ENCODE data around the gene SPATA31A3.
"Not testable (repeated sequence)": the region's sequence is repeated elsewhere in the genome, so short reads cannot be mapped to it uniquely, and the experiment has no call there.

SPATA31A3 gene

DNA sequence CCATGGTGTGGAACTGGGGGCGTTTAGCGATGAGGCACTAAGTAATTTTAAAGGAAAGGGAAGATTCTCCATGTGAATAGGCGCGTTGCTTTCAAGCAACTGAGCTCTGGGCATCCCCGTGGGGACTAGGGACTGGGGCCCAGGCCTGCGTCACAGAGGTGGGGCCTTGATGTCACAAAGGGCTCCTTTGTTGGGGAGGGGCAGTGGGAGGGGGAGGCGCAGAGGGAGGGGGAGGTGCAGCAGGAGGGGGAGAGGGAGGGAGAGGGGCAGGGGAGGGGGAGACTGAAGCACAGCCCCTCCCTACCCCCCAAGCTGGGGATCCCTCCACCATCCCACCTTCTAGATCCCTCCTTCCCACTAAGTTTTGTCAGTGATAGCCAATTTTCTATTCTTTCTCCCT, at the start of gene SPATA31A3:
SPATA31A3 (minus strand) TSS at position 101 of the 400 bp plus-strand sequence; CDS start at position 72, 29 bp downstream.
- DNase-seq, result not testable (repeated sequence)

DNA sequence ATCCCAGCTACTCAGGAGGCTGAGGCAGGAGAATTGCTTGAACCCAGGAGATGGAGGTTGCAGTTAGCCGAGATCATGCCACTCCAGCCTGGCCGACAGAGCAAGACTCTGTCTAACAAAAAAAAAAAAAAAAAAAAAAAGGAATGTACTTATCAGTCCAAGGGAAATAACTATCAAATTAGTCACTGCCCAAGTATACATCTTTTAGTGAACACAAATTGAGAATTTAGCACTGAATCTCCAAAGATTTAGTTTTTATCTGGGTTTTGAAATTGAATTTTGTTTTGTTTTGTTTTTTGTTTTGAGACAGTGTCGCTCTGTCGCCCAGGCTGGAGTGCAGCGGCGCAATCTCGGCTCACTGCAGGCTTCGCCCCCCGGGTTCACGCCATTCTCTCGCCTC, 39.8 kb downstream of the SPATA31A3 start:
- not testable (repeated sequence) for DNase-seq

DNA sequence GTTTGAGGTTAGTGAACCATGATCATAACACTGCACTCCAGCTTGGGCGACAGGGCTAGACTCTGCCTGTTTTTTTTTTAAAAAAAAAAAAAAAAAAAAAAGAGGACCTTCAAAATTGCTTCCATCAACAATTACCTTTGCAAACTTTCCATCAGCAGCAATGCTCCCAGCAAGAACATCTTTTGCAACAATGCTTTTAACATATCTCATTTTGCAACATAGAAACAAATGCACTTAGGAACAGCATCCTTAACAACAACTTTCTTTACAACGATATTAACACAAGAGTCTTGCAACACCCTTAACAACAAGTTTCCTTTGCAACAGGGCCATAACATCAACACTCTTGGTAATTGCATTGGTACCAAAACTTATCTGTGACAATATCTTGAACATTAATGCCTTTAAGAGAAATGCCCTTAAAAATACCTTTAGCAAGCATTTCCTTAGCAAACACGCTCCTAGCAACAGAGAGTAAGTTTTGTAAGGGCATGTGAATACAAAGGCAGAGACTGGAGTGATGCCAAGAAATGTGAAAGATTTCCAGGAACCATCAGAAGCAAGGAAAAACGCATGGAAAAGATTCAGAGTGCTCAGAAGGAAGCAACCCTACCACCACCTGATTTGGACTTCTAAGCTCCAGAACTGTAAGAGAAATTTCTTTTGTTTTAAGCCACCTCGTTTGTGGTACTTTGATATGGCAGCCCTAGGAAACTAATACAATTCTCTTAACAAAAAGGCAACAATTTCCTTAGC, 49.8 kb downstream of the SPATA31A3 start:
- DNase-seq, result not testable (repeated sequence)

DNA sequence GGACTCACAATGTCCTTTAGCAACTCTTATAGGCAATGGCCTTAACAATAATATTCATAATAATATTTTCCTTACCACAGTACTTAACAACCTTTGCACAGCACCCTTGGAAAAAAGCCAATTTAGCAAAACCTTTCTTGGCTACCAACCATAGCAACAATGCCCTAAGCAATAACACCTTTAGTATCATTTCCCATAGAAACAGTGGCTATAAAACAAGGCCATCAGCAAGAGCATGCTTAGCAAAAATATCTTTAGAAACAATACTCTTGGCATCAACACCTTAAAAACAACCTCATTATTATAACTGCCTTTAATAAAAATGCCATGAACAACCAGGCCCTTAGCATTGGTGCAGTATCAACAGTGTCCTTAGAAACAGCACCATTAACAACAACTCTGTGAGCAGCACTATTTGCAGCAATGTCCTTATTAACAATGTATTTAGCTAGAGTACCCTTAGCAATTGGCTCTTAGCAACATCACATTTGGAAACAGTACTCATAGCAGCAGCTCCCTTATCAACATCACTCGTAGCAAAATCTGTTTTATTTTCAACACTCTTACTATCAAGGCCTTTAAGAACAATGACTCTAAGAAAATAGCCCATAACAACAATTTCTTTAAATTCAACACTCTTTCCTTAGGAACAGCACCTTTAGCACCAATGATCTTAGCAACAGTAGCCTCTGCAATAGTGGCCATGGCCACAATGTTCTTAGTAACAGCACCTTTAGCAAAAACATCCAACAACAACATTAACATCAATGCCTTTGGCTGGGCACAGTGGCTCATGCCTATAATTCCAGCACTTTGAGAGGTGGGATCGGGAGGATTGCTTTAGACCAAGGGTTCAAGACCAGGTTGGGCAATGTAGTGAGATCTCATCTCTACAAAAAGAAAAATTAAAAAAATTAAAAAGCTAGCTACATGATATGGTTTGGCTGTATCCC, 52.2 kb downstream of the SPATA31A3 start:
- not testable (repeated sequence) for DNase-seq

DNA sequence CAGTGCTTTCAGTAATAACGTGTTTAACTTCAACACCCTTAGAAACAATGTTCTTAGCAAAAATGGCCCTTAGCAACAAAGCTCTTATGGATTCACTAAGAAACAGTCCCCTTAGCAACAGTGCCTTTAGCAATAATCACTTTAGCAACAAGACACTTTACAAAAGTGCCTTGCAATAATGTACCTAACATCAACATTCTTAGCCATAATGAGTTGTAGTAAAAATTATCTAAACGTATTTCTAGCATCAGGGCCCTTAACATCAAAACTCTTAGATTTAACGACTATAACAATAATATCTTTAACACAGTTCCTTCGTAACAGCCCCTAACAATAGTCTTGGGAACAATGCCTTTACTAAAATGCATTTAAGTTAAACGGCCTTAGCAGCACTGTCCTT, 54.0 kb downstream of the SPATA31A3 start:
- not testable (repeated sequence) for DNase-seq

DNA sequence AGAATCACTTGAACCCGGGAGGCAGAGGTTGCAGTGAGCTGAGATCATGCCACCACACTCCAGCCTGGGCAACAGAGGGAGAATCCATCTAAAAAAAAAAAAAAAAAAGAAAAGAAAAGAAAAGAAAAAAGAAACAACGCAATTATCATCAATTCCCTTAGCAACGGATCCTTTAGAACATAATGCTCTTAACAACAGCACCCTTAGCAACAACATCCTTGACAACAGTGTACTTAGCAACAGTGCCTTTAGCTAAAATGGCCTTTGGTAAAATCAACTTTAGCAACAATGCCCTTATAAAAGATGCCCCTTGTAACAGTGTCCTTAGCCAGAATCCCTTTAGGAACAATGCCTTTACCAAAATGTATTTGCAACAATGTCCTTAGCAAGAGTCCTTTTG, 54.7 kb downstream of the SPATA31A3 start:
- DNase-seq, result not testable (repeated sequence)

All from stimulated activated CD4-positive, alpha-beta T cell treated with anti-CD3 and anti-CD28 coated beads, Interleukin-12 subunit alpha, Interleukin-12 subunit beta, amount 100 ng/mL, for 4 hours (primary cell).